VCaP (cell line): ENCODE measurements around the gene ARHGAP35.

Experiments
- H3K27ac ChIP-seq: fragments of 450-650 bp; 2 replicates; pipeline ENCODE4 v1.5.1; 2017
- TF ChIP-seq, protein P1 (sequence below): fragments of 450-650 bp; conservative IDR thresholded peaks from 2 replicates; pipeline ENCODE4 v1.5.1; 2017; ENCODE audit warnings: mild to moderate bottlenecking, moderate library complexity

ARHGAP35 gene

DNA sequence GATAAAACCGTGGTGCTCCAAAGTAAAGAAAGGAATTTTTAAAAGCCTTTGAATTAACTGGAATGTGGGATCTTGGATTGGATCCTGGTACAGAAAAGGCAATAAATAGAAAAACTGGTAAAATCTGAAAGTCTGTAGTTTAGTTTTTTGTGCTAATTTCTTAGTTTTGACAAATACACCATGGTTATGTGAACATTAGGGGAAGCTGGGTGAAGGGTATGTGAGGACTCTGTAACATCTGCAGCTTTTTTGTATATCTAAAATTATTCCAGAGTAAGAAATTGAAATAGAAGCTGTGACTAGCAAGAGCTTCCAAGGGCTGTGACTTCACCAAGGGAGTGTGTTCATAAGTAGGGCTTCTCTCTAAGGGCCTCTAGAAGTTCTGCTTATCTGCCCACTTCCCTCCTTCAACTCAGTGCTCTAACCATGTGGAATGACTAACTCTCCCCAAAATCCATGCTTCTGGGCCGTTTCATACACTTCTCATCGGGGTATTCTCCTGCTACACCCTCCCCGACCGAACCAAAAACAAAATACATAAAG lies 26.5 kb downstream of the ARHGAP35 start:
- no peak overlapping the region for H3K27ac ChIP-seq
- TF ChIP-seq, protein P1, sequence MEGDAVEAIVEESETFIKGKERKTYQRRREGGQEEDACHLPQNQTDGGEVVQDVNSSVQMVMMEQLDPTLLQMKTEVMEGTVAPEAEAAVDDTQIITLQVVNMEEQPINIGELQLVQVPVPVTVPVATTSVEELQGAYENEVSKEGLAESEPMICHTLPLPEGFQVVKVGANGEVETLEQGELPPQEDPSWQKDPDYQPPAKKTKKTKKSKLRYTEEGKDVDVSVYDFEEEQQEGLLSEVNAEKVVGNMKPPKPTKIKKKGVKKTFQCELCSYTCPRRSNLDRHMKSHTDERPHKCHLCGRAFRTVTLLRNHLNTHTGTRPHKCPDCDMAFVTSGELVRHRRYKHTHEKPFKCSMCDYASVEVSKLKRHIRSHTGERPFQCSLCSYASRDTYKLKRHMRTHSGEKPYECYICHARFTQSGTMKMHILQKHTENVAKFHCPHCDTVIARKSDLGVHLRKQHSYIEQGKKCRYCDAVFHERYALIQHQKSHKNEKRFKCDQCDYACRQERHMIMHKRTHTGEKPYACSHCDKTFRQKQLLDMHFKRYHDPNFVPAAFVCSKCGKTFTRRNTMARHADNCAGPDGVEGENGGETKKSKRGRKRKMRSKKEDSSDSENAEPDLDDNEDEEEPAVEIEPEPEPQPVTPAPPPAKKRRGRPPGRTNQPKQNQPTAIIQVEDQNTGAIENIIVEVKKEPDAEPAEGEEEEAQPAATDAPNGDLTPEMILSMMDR = no peak

DNA sequence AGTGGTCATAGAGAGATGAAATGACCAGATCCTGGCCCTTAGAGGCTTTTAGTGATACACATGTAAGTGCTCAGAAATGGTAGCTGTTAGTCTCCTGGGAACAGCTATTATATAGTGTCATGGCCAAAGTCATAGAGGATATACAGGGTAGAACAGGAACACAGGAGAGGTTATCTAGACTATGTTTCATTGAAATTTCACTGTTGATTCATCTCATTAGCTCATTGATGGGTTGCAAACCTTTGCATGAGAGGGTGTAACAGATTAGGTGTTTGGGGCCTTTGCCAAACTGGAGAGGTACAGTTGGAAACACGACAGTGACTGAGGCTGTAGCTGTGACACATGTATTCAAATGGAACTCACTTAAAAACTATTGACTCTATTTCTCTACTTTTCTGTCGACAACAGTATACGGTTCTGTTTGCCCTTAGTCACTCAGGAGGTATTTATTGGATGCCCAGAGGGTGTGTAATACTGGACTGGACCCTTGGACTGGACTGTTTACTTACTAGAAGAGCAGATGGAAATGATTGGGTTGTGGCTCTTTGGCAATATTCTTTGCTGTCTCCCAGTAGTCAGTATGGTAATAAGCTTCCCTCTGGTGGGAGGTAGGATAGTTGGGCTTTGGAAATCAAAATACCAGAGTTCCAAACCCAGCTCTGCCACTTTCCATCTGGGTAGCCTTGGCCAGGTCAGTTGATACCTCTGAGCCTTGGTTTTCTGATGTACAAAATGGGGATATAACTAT lies 29.8 kb downstream of the ARHGAP35 start:
- TF ChIP-seq, protein P1 = no peak
- H3K27ac ChIP-seq = no peak overlapping the region

DNA sequence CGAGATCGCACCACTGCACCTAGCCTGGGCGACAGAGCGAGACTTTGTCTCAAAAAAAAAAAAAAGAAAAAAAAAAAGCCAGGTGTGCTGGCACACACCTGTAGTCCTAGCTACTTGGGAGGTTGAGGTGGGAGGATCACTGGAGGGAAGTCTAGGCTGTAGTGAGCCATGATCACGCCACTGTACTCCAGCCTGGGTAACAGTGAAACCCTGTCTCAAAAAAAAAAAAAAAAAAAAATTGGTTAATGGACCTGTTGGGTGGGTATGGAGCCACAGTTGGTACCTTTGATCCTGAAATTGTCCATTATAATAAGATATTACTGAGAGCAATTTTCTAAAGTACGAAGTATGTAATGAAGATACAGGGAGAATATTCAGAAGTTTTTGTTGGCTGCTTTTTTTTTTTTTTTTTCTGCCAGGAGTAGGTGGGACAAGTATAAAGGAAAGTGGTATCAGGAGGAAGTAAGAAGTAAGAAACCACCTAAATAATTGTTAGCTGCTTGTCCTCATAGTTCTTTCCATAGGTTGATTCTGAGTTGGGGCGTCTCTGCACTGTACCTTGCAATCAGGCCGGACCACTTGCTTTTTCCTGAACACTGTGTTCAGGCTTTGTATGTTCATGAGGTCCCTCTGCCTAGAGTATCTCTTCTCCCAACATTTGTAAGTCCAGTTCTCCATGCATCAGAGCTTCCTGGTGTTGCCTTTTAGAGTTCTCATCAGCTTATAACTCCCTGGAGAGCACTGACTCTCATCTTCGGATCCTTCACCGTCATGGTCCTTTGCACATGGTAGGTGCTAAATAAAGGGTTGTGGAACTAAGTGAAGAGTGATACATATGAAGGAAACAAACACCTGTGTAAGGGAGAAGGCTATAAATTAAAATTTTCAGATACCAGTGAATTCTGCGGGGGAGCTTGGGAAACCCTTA lies 31.7 kb downstream of the ARHGAP35 start:
- TF ChIP-seq, protein P1 = no peak
- H3K27ac ChIP-seq = no peak overlapping the region

DNA sequence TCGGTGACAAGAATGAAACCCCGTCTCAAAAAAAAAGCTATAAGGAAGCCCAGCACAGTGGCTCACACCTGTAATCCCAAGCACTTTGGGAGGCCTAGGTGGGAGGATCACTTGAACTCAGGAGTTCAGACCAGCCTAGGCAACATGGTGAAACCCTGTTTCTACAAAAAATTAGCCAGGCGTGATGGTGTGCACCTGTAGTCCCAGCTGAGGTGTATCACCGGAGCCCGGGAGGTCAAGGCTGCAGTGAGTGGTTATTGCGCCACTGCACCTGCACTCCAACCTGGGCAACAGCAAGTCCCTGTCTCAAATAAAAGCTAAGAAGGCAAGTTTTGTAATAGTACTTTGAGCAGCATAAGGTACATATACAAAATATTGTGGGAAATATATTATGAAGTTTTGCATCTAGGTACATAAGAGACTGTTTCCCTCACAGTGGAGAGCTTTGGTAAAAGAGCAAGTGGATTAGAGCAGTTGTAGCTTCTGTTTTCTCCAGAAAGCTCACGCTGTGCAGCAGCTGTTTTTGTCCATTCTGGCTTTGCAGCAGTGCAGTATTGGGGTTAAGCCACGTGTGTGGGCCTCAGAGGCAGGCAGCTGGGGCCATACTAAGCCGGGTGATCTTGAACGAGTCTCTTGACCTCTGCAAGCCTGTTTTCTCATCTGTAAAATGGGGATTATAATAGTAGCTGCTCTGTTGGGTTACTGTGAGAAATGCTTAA lies 35.4 kb downstream of the ARHGAP35 start:
- no peak overlapping the region for H3K27ac ChIP-seq
- TF ChIP-seq, protein P1 = no peak

DNA sequence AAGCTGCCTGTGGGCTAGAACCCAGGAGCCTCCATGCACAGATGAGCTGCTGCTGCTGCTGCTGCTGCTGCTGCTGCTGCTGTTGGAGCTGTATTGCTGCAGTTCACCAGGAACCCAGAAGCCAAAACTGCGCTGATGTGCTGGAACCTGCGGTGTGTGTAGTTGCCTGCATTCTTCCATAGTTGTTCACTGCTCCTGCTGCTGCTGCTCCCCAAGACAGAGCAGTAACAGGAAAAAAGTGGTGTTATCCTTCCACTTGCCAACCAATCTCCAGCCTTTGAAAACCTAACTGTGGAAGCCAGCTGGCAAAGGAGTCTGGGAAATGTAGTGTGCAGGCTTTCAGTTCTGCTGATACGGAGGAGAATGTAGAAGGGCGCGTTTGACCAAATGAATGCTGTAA lies 37.9 kb downstream of the ARHGAP35 start:
- no peak overlapping the region for H3K27ac ChIP-seq
- TF ChIP-seq, protein P1 = no peak

DNA sequence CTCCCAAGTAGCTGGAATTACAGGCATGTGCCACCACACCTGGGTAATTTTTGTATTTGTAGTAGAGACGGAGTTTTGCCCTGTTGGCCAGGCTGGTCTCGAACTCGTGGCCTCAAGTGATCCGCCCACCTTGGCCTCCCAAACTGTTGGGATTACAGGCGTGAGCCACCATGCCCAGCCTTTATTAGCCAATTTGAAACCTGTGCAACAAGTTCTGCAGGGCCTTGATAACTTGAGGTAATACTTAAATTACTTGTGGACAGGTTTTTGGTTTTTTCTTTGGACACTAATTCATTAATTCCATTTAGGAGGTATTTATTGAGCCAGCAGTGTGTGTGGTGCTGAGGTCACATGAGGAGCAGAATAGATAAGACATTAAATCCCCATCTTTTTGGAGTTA lies 39.5 kb downstream of the ARHGAP35 start:
- peak overlapping the region; percentile 49; the same call in 1 of the 2 replicates for H3K27ac ChIP-seq
- TF ChIP-seq, protein P1 = no peak
